Activated CD4-positive, alpha-beta T cell treated with anti-CD3 and anti-CD28 coated beads, Interleukin-2, amount 50 U/mL, for 24 hours (primary cell): ENCODE results near the gene LRRC59.
"Not testable (repeated sequence)": the region's sequence is repeated elsewhere in the genome, so short reads cannot be mapped to it uniquely, and the experiment has no call there.

Source experiments
- DNase-seq, 2 donors: peaks; one replicate each; pipeline ENCODE4 v3.0.0-alpha.2; 2020; ENCODE audit warnings: low read depth in 1 of 2, low spot score in 1 of 2

The LRRC59 gene

DNA sequence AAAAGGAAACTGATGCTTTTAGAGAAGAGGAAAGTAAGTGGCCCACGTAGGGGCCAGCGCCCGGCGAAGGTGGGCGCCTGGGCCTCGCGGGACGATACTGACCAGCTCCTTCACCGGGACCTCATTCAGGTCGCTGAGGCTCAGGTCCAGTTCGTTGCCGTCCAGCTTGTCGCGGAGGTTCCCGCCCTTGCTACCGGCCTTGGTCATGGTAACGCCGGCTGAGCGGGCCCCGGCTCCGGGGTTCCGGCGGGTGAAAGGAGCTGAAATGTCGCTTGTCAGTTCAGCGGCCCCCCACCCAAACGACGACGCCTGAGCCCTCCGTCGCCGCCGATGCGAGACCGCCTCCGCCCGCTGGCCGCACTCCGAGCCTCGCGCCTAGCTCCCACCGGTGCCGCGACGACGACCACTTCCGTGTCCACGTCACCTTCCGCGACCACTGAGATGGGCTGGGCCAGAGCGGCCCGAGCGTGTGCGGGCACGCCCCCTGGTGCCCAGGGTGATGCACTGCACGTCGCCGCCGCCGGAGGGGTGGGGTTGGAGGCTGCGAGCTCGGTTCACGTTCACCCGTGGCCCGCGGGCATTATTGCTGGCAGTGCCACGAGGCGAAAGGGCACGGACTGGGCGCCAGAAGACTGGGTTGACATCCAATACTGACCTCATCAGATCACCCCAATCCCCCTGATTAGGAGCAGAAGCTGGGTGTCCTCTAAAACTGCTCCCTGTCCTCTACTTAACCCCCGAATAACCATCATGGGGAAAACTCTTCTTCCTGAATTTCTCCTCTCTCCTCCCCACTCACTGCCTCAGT lies at the start of gene LRRC59:
LRRC59 (minus strand) TSS at position 413 of the 808 bp plus-strand sequence; CDS start at position 207, 206 bp downstream.
- DNase-seq = peak; percentile 86 to 89

DNA sequence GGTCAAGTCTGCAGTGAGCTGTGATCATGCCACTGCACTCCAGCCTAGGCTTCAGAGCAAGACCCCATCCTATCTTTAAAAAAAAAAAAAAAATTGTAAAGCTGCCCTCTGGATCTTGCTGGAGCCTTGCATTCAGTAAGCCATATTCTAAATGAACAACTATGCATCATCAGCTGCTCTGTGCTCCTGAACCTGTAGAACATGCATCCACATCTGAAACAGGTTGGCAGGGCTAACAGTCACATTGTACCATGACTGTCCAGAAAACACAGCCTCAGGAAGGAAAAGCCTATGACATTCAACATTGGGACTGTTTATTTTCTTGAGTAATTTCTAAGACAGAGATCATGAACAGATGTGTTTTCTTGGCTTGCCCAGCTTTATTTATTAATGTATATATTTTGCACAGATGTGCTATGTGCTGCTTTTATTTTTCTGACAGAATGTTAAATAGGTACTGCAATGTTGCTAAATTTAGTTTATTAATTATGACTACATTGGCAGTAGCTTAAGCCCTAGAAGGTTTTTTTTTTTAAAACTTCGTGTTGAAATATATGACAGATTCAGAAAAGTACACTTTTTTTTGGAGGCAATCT lies 48.5 kb upstream of the LRRC59 start:
- DNase-seq = no peak

- no peak for DNase-seq
These were observed 47.8 kb upstream of the LRRC59 start for GRCh38 chr17:50444841-50445715.

GRCh38 chr17:50443505-50443974 lies 46.2 kb upstream of the LRRC59 start:
- no peak for DNase-seq

- DNase-seq = no peak
These were observed 43.8 kb upstream of the LRRC59 start for GRCh38 chr17:50440838-50441829.

- no peak for DNase-seq
These were observed 43.0 kb upstream of the LRRC59 start for GRCh38 chr17:50440172-50440837.

DNA sequence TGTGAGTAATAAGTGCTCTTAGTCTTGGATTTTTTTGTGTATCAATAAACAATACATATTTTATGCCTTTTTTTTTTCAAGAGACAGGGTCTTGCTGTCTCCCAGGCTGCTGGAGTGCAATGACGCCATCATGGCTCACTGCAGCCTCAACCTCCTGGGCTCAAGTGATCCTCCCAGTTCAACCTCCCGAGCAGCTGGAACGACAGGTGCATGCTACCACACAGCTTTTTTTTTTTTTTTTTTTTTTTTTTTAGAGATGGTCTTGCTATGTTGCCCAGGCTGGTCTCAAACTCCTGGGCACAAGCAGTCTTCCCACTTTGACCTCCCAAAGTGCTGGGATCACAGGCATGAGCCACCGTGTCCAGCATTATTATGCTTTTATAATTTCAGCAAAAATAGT lies 41.7 kb upstream of the LRRC59 start:
- no peak for DNase-seq

DNA sequence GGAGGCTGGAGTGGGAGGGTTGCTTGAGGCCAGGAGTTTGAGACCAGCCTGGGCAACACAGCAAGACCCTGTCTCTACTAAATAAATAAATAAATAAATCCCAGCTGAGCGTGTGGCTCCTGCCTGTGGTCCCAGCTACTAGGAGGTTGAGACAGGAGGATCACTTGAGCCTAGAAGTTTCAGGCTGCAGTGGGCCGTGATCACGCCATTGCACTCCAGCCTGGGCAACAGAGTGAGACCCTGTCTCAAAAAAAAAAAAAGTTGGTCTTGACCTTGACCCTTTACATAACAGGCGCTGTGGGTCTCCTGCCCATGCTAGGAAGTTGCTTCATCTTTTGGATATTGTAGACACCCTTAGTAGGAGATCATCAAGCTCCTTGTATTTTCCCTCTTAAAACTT lies 40.1 kb upstream of the LRRC59 start:
- no peak for DNase-seq

GRCh38 chr17:50432125-50432762 lies 34.9 kb upstream of the LRRC59 start:
- DNase-seq = no peak

DNA sequence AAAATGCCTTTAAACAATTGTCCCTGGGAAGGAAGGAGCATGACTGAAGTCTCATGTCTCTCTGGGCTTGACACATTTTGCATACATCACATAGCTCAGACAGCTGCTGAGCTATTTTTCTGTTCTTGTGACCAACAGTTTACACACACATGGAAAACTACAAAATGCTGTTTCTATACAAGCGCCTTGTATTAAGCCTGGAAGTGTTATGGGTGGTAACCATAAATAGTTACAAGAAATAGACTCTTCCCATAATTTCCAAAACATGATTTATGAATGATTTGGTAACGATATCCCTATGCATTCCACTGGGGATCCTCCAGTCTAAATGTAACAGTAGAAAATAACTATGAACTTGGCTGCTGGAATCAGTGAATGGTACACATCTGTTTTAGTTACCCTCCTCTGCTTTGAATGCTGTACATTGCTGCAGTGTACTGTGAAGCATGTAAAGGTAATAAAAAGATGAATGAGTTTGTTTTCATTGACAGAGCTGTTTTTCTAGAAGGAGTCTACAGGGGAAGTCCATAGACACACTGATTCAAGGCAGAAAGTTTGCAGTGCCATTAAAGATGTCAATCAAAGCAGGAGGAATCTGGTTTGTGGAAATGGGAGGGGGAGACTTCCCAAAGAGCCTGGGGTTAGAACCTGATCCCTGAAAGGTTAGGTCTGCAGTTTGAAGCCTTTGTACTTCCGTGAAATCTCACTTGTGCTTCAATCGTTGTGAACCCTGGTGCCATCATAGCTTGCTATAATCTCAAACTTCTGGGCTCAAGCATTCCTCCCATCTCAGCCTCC lies 33.7 kb upstream of the LRRC59 start:
- no peak for DNase-seq

DNA sequence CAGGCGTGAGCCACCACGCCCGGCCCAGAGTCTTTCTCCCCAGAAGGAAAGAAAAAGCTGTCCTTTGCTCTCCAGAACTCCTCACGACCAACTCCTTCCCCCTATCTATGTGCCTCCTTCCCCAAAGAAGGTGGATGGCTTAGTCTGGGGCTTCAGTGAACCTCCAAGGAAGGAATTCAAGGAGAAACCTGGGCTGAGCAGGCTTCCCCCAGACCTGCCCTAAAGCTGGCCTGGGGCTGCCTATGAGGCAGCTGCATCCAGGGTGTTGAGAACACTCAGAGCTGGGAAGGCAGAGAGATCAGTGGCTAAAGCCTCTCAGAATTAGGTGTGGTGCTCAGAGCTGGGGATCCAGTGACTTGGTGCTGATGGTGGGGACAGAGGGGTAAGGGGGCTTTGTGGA lies 32.5 kb upstream of the LRRC59 start:
- DNase-seq = no peak

- DNase-seq = no peak
These were observed 31.6 kb upstream of the LRRC59 start for GRCh38 chr17:50428831-50429424.

DNA sequence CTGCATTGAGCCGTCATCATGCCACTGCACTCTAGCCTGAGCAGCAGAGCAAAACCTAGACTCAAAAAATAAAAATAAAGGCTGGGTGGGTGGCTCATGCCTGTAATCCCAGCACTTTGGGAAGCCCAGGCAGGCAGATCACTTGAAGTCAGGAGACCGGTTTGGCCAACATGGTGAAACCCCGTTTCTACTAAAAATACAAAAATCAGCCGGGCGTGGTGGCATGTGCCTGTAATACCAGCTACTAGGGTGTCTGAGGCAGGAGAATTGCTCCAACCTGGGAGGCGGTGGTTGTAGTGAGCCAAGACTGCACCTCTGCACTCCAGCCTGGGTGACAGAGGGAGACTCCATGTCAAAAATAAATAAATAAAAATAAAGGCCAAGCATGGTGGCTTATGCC lies 30.8 kb upstream of the LRRC59 start:
- not testable (repeated sequence) for DNase-seq

GRCh38 chr17:50426814-50427787 lies 29.8 kb upstream of the LRRC59 start:
- DNase-seq = no peak

GRCh38 chr17:50426472-50426782 lies 29.1 kb upstream of the LRRC59 start:
- no peak for DNase-seq

GRCh38 chr17:50425682-50426471 lies 28.6 kb upstream of the LRRC59 start, which contains the start of gene ACSF2:
ACSF2 (plus strand) TSS chr17:50426218; CDS start chr17:50426262, 44 bp downstream.
- peak; percentile 35 to 50 for DNase-seq
